ENCODE measurements around the gene TSPO2.

The TSPO2 gene

GRCh38 chr6:41083072-41083471 lies 40.8 kb downstream of the TSPO2 start:
- peaks cover 94% of the 10 kb centered on the region for H3K36me3 ChIP-seq (ENCODE audit: insufficient read depth, low read length)
- H2AFZ ChIP-seq (ENCODE audit: low read depth, low read length), result no peak overlapping the region
- no peak overlapping the region for H3K4me2 ChIP-seq (ENCODE audit: insufficient read depth, low read length)
- no peak overlapping the region for H3K27ac ChIP-seq (ENCODE audit: low read length)
- TF ChIP-seq EZH2 (IDR thresholded peaks at IDR 0.05; ENCODE audit: borderline replicate concordance, low read depth, low read length, severe bottlenecking) (no peak), CTCF (IDR thresholded peaks at IDR 0.05; ENCODE audit: borderline replicate concordance, extremely low read depth, low read length, poor library complexity, severe bottlenecking) (no peak)
- DNase-seq, result no peak
- peaks cover 92% of the 10 kb centered on the region for H3K79me2 ChIP-seq (ENCODE audit: insufficient read depth, low read length)
- H3K9me3 ChIP-seq (ENCODE audit: insufficient read depth, low read length, severe bottlenecking), result no peaks in the 10 kb centered on the region
- ATAC-seq (ENCODE audit: insufficient read depth, low read depth), result no peak
- peaks cover 9% of the 10 kb centered on the region; the same call in 1 of the 2 replicates for H3K4me1 ChIP-seq (ENCODE audit: insufficient read depth, low read length)
- no peaks in the 10 kb centered on the region for H3K27me3 ChIP-seq (ENCODE audit: insufficient read depth, low read length, poor library complexity)
- no peak overlapping the region for H3K9ac ChIP-seq (ENCODE audit: low read depth, low read length)
- no peak overlapping the region for H3K4me3 ChIP-seq (ENCODE audit: low read depth in 1 of 2, low read length in 2 of 2)
- H4K20me1 ChIP-seq (ENCODE audit: insufficient read depth, low read length), result peaks cover 33% of the 10 kb centered on the region; the same call in 1 of the 2 replicates

GRCh38 chr6:41085182-41085581 lies 42.9 kb downstream of the TSPO2 start:
- DNase-seq, result no peak
- TF ChIP-seq EZH2 (IDR thresholded peaks at IDR 0.05; ENCODE audit: borderline replicate concordance, low read depth, low read length, severe bottlenecking) (no peak), CTCF (IDR thresholded peaks at IDR 0.05; ENCODE audit: borderline replicate concordance, extremely low read depth, low read length, poor library complexity, severe bottlenecking) (no peak)
- H3K79me2 ChIP-seq (ENCODE audit: insufficient read depth, low read length), result peaks cover 79% of the 10 kb centered on the region
- H3K9ac ChIP-seq (ENCODE audit: low read depth, low read length), result no peak overlapping the region
- H3K4me3 ChIP-seq (ENCODE audit: low read depth in 1 of 2, low read length in 2 of 2), result no peak overlapping the region
- no peaks in the 10 kb centered on the region for H3K9me3 ChIP-seq (ENCODE audit: insufficient read depth, low read length, severe bottlenecking)
- no peak overlapping the region for H3K4me2 ChIP-seq (ENCODE audit: insufficient read depth, low read length)
- ATAC-seq (ENCODE audit: insufficient read depth, low read depth), result no peak
- no peak overlapping the region for H3K27ac ChIP-seq (ENCODE audit: low read length)
- peaks cover 91% of the 10 kb centered on the region for H3K36me3 ChIP-seq (ENCODE audit: insufficient read depth, low read length)
- H3K4me1 ChIP-seq (ENCODE audit: insufficient read depth, low read length), result no peaks in the 10 kb centered on the region
- no peaks in the 10 kb centered on the region for H3K27me3 ChIP-seq (ENCODE audit: insufficient read depth, low read length, poor library complexity)
- peaks cover 18% of the 10 kb centered on the region; the same call in 1 of the 2 replicates for H4K20me1 ChIP-seq (ENCODE audit: insufficient read depth, low read length)
- H2AFZ ChIP-seq (ENCODE audit: low read depth, low read length), result no peak overlapping the region

GRCh38 chr6:41088451-41088850 lies 46.2 kb downstream of the TSPO2 start:
- TF ChIP-seq CTCF (IDR thresholded peaks at IDR 0.05; ENCODE audit: borderline replicate concordance, extremely low read depth, low read length, poor library complexity, severe bottlenecking), result no peak
- no peak for TF ChIP-seq EZH2 (IDR thresholded peaks at IDR 0.05; ENCODE audit: borderline replicate concordance, low read depth, low read length, severe bottlenecking)
- Histone ChIP-seq H3K4me2 (ENCODE audit: insufficient read depth, low read length) (no peak overlapping the region), H3K4me1 (ENCODE audit: insufficient read depth, low read length) (no peaks in the 10 kb centered on the region), H3K79me2 (ENCODE audit: insufficient read depth, low read length) (peaks cover 51% of the 10 kb centered on the region), H3K9me3 (ENCODE audit: insufficient read depth, low read length, severe bottlenecking) (no peaks in the 10 kb centered on the region), H4K20me1 (ENCODE audit: insufficient read depth, low read length) (peaks cover 5% of the 10 kb centered on the region; the same call in 1 of the 2 replicates), H2AFZ (ENCODE audit: low read depth, low read length) (no peak overlapping the region), H3K27me3 (ENCODE audit: insufficient read depth, low read length, poor library complexity) (no peaks in the 10 kb centered on the region), H3K36me3 (ENCODE audit: insufficient read depth, low read length) (peaks cover 94% of the 10 kb centered on the region), H3K9ac (ENCODE audit: low read depth, low read length) (no peak overlapping the region), H3K27ac (ENCODE audit: low read length) (no peak overlapping the region), H3K4me3 (ENCODE audit: low read depth in 1 of 2, low read length in 2 of 2) (no peak overlapping the region)
- DNase-seq (no peak), ATAC-seq (ENCODE audit: insufficient read depth, low read depth) (no peak)
